Activated T-cell treated with anti-CD3 and anti-CD28 coated beads, Interleukin-2, amount 50 U/mL, for 1 hour (primary cell): ENCODE data around the gene MAGEA9B.
"Not testable (repeated sequence)": the region's sequence is repeated elsewhere in the genome, so short reads cannot be mapped to it uniquely, and the experiment has no call there.

Experiments used
- DNase-seq: peaks from one replicate; pipeline ENCODE4 v3.0.0-alpha.2; 2020

Gene MAGEA9B, protein sequence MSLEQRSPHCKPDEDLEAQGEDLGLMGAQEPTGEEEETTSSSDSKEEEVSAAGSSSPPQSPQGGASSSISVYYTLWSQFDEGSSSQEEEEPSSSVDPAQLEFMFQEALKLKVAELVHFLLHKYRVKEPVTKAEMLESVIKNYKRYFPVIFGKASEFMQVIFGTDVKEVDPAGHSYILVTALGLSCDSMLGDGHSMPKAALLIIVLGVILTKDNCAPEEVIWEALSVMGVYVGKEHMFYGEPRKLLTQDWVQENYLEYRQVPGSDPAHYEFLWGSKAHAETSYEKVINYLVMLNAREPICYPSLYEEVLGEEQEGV

DNA sequence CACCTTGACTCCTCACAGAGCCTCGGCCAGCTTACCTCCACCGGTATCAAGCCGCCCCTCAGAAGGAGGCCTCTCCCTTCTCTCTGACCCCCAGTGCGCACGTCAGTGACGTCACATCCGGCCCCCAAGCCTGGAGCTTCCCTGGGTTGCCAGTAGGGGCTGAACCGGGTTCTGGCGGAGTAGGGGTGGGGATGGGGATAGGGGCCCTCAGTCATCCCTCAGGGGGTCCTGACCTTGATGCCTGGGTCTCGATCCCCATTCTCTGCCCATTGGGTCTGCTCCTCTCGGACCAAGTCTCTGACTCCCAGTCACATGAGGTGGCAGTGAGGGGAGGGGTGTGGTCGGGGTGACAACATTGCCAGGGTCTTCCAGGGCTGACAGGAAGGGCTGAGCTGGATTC lies at the start of gene MAGEA9B:
Gene MAGEA9B, minus strand, starts transcription at position 101 of the 400 bp plus-strand sequence. CDS start 4,280 bp downstream, outside the sequence.
- DNase-seq, result not testable (repeated sequence)

- DNase-seq, result no peak
Measured at GRCh38 chrX:149633511-149633910, 46.3 kb upstream of the MAGEA9B start.

DNA sequence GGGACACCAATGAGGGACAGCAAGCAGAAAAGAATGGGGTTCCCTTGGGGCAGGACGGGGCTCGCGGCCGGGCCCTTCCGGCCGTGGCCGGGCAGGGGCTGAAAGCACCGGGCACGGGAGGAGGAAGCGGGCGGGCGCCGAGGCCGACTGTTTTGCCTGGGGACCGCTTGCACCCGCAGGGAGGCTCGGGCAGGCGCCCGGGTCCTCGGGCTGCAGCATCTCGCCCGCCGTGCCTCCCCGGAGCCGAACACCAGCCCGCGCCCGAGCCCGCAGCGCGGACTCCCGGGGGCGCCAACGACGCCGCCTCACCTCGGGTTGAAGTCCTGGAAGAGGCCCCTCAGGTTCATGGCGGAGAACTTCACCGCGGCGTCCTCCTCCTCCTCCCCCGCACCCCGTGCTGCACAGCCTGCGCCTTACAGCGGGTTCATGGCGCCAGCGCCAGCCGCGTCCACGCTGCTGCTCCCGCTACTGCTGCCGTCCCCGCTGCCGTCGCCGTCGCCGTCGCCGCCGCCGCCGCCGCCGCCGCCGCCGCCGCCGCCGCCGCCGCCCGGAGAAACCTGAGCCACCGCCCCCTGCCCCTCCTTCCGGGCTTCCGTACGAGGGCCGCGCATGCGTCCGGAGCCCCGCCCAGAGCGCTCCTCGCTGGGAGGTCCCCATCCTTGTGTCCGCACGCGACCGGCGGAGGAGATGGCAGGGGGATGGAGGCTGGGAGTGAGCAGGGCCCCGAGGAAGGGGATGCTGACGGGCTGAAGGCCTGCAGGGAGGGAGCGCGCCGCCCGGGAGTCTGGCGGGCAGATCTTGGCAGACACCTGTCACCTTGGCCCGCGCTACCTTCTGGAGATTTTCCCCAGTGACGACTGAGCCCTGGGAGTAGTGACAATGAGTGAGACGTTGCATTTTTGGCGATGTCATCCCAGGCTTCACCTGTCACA lies 44.2 kb upstream of the MAGEA9B start, which contains the start of gene TMEM185A:
Gene TMEM185A, minus strand, starts transcription at position 559 of the 932 bp plus-strand sequence. Its CDS starts 212 bp downstream, at position 347.
- peak; percentile 77 for DNase-seq

DNA sequence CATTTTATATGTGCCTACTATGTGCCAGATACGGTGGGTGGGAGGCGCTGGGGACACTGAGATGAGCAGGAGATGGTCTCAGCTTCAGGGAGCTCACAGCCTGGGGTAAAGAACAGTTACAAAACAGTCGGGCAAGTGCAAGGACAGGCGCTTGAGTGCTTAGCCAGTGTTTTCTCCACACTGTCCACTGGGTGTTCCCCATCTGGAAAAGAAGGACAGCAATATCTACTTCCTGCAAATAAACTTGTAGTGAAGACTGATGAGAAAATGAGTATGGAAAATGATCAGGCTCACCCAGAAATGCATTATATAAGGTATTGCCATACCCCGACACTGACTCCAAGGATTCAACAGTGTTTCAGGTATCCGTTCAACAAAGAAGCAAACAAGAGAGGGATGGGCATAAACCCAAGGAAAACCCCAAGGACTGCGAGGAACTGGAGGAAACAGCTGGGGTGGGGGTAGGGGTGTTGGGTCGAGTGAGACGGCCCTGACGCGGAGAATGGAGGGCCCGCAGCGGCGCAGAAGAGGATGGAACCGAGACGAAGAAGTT lies 43.5 kb upstream of the MAGEA9B start:
- DNase-seq, result no peak

DNA sequence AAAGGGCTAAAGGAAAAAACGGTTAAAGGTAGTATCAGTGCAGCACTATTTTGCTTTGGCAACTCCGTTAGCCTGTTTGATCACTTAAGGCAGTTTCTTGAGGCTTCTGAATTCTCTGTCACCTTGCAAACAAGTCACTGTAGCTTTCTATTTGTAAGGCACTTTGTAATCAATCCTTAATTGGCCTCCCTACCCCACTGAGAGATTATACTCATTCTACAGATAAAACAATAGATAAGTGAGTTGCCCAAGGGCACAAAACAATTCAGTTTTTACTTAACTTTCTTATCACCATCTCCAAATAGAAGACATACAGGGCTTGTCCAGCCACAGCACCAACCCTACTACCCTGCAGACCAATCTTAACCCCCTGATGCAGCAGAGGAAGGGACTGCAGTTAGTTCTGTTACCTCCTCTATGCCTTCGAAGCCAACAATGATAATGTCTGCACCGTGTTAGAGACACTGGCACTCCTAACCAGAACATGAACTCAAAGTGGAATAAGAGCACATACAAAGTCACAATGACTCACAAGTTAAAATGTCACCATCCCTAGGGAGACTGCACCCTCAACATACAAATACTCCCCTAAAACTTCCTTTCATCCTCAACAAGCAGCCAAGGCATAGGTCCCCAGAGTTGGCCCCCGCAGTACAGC lies 42.6 kb upstream of the MAGEA9B start:
- DNase-seq, result no peak

DNA sequence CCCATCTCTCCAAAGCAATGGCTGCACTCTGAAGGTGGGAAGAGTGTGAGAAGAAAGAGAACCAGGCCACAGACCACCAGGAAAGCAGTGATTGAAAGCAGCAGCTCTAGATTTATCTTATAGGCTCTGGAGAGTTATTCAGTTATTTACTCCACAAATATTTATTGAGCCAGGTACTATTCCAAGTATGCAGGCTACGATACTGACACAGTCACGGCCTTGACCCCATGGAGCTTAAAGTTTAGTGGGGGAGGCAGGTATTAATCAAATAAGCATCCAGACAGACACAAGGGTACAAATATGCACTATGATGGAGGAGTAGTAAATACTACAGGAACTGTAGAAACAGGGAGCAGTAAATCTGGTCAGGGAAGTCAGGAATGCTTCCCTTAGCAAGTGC lies 41.5 kb upstream of the MAGEA9B start:
- no peak for DNase-seq

- no peak for DNase-seq
Measured at GRCh38 chrX:149628280-149628679, 41.0 kb upstream of the MAGEA9B start.

- DNase-seq, result not testable (repeated sequence)
Measured at GRCh38 chrX:149626829-149627228, 39.6 kb upstream of the MAGEA9B start.

- DNase-seq, result not testable (repeated sequence)
Measured at GRCh38 chrX:149619662-149620061, 32.4 kb upstream of the MAGEA9B start.

DNA sequence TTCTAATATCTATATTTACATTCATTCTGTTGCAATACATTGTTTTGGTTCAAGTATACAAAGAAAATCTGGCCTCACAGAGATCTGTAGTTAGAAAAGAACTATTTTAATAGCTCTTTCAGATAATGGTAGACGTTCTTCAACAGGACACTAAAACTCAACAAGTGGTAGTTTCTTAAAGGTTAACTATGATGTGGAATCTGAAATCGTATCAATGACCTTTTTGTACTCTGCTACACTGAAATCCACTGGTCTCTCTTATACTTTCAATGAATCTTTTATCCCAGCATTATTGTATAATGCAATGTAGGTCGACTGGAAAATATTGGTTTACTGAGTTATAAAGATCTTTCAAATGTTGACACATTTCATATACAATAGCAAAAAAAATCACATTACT lies 31.6 kb upstream of the MAGEA9B start:
- DNase-seq, result no peak

GRCh38 chrX:149611623-149612175 lies 24.4 kb upstream of the MAGEA9B start:
- DNase-seq, result no peak

DNA sequence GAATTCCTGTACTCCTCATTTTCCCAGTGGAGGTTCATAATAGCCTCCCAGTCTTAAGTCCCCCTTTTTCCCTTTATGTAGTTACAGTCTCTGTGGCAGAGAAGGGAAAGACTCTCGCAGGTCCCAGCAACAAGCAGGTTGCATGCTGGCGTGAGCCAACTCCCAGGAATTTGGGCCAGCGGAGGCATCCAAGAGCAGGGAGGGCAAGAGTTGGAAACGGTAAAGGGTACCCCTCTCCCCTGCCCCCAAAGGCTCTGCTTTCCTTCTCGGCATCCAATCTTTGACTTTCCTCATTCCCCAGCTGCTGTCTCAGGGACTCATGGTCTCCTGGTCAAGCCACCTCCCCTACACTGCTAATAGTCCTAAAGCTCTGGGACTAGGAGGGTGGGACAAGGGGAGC lies 23.3 kb upstream of the MAGEA9B start:
- no peak for DNase-seq

- no peak for DNase-seq
Measured at GRCh38 chrX:149607699-149608098, 20.4 kb upstream of the MAGEA9B start.

GRCh38 chrX:149605248-149605885 lies 18.1 kb upstream of the MAGEA9B start:
- DNase-seq, result not testable (repeated sequence)

GRCh38 chrX:149598603-149599002 lies 11.3 kb upstream of the MAGEA9B start:
- not testable (repeated sequence) for DNase-seq

DNA sequence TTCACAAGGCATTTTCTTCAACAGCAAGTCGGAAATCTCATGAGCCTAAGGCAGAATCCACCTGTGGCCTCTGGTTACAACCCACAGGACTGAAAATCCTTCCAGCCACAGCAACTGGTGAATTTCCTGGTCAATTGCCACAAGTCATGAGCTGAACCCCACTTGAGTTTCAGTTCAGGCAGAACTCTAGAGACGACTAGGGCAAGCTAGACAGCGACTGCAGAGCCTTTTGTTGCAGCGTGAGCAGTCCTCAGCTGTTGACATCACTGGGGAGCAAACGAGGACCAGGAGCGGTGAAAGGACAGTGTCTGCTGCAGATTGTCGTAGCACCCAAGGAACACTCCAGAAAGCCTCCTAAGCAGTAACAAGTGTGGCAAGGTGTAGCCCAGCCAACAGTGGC lies 8.7 kb upstream of the MAGEA9B start:
- DNase-seq, result not testable (repeated sequence)

GRCh38 chrX:149595214-149595613 lies 8.0 kb upstream of the MAGEA9B start, which contains the start of gene HSFX2:
Gene HSFX2, minus strand, starts transcription at chrX:149595314. Its CDS starts 614 bp downstream, at chrX:149594700.
- DNase-seq, result not testable (repeated sequence)

- not testable (repeated sequence) for DNase-seq
Measured at GRCh38 chrX:149590993-149591392, 3.7 kb upstream of the MAGEA9B start.

- DNase-seq, result not testable (repeated sequence)
Measured at GRCh38 chrX:149585631-149586030, 1.6 kb downstream of the MAGEA9B start.

DNA sequence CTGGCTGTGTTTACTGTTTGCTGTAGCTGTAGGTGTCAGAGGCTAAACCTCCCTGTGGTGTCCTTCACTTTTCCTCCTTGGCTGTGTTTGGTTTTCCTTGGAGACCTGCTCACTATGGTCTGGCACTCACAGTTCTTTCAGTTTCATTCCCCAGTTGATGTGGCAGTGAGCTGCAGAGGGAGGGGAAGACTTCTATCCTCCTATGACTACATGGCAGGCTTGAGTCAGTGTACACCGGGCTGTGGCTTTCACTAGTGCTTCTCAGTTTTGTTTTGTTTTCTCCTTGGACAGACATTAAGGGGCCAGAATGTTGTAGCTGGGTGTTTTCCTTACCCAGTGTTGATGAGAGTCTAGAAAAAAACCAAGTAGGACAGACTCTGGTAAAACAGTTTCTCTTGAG lies 13.8 kb downstream of the MAGEA9B start:
- not testable (repeated sequence) for DNase-seq

DNA sequence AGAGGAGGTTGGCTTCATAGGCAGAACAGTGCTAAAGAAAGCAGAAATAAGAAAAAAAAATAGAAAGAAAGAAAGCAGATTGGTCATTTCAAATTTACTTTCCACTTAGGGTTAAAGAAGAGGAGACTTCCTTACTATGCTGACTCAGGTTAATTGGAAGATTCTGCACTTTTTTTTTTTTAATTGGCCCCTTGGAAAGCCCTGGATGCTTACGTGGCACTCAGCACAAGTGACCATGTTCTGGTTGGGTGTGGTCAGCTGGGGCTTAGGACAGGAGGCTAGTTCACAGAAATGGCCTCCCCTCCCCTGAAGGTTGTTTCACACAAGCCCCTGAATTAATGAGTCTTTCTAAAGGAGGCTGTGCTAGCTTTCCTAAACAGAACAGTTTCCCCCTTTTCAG lies 14.5 kb downstream of the MAGEA9B start:
- no peak for DNase-seq

DNA sequence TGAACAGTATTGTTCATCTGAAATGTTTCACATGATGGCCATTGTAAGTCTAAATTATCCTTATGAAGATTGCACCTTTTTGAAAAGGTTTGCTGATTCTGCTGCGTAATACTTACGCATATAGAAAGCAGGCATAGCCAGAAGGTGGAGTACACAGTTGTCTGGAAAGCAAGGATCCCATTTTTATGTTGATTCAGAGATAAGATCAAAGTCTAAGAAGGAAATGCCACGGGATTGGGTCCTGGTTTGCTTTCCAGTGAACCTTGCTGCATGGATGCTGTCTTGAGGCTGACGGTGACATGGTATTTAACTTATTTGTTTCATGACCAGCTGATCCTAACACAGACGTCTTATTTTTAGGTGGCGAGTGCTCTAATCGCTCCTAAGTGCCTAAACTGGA lies 15.5 kb downstream of the MAGEA9B start:
- no peak for DNase-seq
